Smooth muscle cell (in vitro differentiated cells): ENCODE results near the gene CSNK1D. TPM values are rescaled to one million over a fixed set of nuclear protein-coding genes. Genes with fewer than 3 reads are reported as not detected.
A peak's percentile ranks its signal among the peaks of the same experiment; 100 is the strongest.

Source experiments
- DNase-seq: peaks from one replicate; lab custom pipeline; 2025; ENCODE audit not compliant: unreplicated experiment; lab: John Stamatoyannopoulos, UW
- H2AFZ ChIP-seq: fragments of 200-600 bp; sonication (generic); 2 replicates; pipeline ENCODE4 v1.6.0; 2016; ENCODE audit warnings: antibody characterized with exemption, low read depth, mild to moderate bottlenecking
- H3F3A ChIP-seq: fragments of 200-600 bp; sonication (generic); 2 replicates; pipeline ENCODE4 v1.6.0; 2017; ENCODE audit warnings: antibody characterized with exemption, low read depth
- H3K27ac ChIP-seq: fragments of 200-600 bp; sonication (generic); 2 replicates; pipeline ENCODE4 v1.5.1; 2016; ENCODE audit warnings: low read depth, mild to moderate bottlenecking
- H3K27me3 ChIP-seq: fragments of 200-600 bp; sonication (generic); 2 replicates; pipeline ENCODE4 v1.6.1; 2016; ENCODE audit warnings: low read depth, mild to moderate bottlenecking
- H3K36me3 ChIP-seq: fragments of 200-600 bp; sonication (generic); 2 replicates; pipeline ENCODE4 v1.5.1; 2016; ENCODE audit warnings: low read depth
- H3K4me1 ChIP-seq: fragments of 200-600 bp; sonication (generic); 2 replicates; pipeline ENCODE4 v1.5.1; 2016; ENCODE audit warnings: low read depth
- H3K4me2 ChIP-seq: fragments of 200-600 bp; sonication (generic); 2 replicates; pipeline ENCODE4 v1.6.0; 2016; ENCODE audit warnings: mild to moderate bottlenecking
- H3K4me3 ChIP-seq: fragments of 200-600 bp; sonication (generic); 2 replicates; pipeline ENCODE4 v1.5.1; 2016; ENCODE audit warnings: mild to moderate bottlenecking
- H3K79me2 ChIP-seq: fragments of 200-600 bp; sonication (generic); 2 replicates; pipeline ENCODE4 v1.6.0; 2016; ENCODE audit warnings: low read depth, mild to moderate bottlenecking
- H3K9ac ChIP-seq: fragments of 200-600 bp; sonication (generic); 2 replicates; pipeline ENCODE4 v1.6.0; 2016; ENCODE audit warnings: low read depth
- H3K9me3 ChIP-seq: fragments of 200-600 bp; sonication (generic); replicated peaks from 2 replicates; pipeline ENCODE4 v1.5.1; 2016; ENCODE audit warnings: low read depth
- H4K20me1 ChIP-seq: fragments of 200-600 bp; sonication (generic); 2 replicates; pipeline ENCODE4 v1.6.0; 2016; ENCODE audit warnings: low read depth
- WGBS: methylation state at CpG from one replicate; pipeline ENCODE4 v1.1.7; 2016; ENCODE audit warnings: low lambda C conversion rate; 5-methylcytosine and 5-hydroxymethylcytosine counted together
- polyA plus RNA-seq: library from polyadenylated mRNA; unstranded; fragments of >200 nt; fragmentation: Nextera tagmentation; extraction: Ambion mirVana; gene quantifications from 2 replicates; pipeline ENCODE4 v1.2.1, GENCODE V29; 2016
- total RNA-seq: library from RNA; depleted of rRNA; stranded (reverse); fragments of >200 nt; gene quantifications from 2 replicates; pipeline ENCODE4 v1.2.3, GENCODE V29; 2014
- TF ChIP-seq, protein P1 (sequence below): fragments of 200-600 bp; sonication (generic); IDR thresholded peaks from 2 replicates; pipeline ENCODE4 v1.5.1; 2017; ENCODE audit warnings: borderline replicate concordance, mild to moderate bottlenecking, antibody characterized with exemption; ENCODE audit not compliant: insufficient read depth, poor library complexity, severe bottlenecking

Gene CSNK1D
- total and polyA plus RNA-seq, 2 experiments from 2014 or later, result 51.6 to 135 TPM

DNA sequence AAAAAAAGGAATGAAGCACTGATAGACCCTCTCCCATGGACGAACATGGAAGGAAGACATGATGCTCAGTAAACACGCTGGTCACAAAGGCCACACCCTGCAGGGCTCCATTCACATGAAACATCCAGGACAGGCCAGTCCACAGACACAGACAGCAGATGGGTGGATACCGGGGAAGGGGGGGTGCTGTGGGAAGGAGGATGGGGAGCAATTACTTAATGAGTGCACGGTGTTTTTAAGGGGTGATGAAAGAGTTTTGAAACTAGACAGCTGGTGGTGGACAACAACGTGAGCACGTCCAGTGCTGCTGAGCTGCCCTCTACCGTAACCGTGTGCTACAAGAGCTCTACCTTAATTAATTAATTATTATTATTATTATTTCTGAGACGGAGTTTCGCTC, 50.7 kb downstream of the CSNK1D start:
- no peak for DNase-seq

DNA sequence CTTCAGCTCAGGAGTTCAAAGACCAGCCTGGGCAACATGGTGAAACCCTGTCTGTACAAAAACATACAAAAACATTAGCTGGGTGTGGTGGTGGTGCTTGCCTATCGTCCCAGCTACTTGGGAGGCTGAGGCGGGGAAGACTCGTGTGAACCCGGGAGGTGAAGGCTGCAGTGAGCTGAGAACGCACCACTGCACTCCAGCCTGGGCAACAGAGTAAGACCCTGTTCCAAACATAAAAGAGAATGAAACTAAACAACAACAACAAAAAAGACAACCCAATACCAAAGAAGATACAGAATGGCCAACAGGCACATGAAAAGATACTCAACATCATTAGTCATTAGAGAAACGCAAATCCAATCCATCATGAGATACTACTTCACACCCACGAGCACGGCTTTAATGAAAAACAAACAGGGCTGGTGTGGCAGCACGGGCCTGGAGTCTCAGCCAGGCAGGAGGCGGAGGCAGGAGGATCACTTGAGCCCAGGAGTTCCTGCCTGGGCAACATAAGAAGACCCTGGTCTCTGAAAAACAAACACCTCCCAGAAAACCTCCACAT, 52.1 kb downstream of the CSNK1D start:
- H3K9me3 ChIP-seq, result no peaks in the 10 kb centered on the region
- H3K36me3 ChIP-seq, result no peaks in the 10 kb centered on the region
- H3K4me3 ChIP-seq, result no peak overlapping the region
- H3K4me1 ChIP-seq, result peaks cover 10% of the 10 kb centered on the region
- H3K9ac ChIP-seq, result no peak overlapping the region
- H3K27me3 ChIP-seq, result no peaks in the 10 kb centered on the region
- TF ChIP-seq, protein P1, sequence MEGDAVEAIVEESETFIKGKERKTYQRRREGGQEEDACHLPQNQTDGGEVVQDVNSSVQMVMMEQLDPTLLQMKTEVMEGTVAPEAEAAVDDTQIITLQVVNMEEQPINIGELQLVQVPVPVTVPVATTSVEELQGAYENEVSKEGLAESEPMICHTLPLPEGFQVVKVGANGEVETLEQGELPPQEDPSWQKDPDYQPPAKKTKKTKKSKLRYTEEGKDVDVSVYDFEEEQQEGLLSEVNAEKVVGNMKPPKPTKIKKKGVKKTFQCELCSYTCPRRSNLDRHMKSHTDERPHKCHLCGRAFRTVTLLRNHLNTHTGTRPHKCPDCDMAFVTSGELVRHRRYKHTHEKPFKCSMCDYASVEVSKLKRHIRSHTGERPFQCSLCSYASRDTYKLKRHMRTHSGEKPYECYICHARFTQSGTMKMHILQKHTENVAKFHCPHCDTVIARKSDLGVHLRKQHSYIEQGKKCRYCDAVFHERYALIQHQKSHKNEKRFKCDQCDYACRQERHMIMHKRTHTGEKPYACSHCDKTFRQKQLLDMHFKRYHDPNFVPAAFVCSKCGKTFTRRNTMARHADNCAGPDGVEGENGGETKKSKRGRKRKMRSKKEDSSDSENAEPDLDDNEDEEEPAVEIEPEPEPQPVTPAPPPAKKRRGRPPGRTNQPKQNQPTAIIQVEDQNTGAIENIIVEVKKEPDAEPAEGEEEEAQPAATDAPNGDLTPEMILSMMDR, result no peak
- peaks cover 5% of the 10 kb centered on the region for H3F3A ChIP-seq
- H3K27ac ChIP-seq, result peak overlapping the region; percentile 23
- peaks cover 11% of the 10 kb centered on the region for H3K79me2 ChIP-seq
- no peak overlapping the region for H3K4me2 ChIP-seq
- no peak overlapping the region for H2AFZ ChIP-seq
- H4K20me1 ChIP-seq, result no peaks in the 10 kb centered on the region
- DNase-seq, result no peak
- 67% methylated on average over 10 of the region's 10 CpGs for WGBS

More for the DNA sequence above, 50.7 kb downstream of the CSNK1D start:
- no peaks in the 10 kb centered on the region for H3F3A ChIP-seq
- H3K79me2 ChIP-seq, result peaks cover 11% of the 10 kb centered on the region
- no peak overlapping the region for H3K4me2 ChIP-seq
- H4K20me1 ChIP-seq, result no peaks in the 10 kb centered on the region
- H3K27me3 ChIP-seq, result no peaks in the 10 kb centered on the region
- H2AFZ ChIP-seq, result no peak overlapping the region
- H3K4me3 ChIP-seq, result no peak overlapping the region
- TF ChIP-seq, protein P1, result no peak
- no peaks in the 10 kb centered on the region for H3K36me3 ChIP-seq
- 90% methylated on average over 10 of the region's 10 CpGs for whole genome bisulfite sequencing
- H3K4me1 ChIP-seq, result no peaks in the 10 kb centered on the region
- H3K9me3 ChIP-seq, result no peaks in the 10 kb centered on the region
- H3K27ac ChIP-seq, result no peak overlapping the region
- no peak overlapping the region for H3K9ac ChIP-seq

DNA sequence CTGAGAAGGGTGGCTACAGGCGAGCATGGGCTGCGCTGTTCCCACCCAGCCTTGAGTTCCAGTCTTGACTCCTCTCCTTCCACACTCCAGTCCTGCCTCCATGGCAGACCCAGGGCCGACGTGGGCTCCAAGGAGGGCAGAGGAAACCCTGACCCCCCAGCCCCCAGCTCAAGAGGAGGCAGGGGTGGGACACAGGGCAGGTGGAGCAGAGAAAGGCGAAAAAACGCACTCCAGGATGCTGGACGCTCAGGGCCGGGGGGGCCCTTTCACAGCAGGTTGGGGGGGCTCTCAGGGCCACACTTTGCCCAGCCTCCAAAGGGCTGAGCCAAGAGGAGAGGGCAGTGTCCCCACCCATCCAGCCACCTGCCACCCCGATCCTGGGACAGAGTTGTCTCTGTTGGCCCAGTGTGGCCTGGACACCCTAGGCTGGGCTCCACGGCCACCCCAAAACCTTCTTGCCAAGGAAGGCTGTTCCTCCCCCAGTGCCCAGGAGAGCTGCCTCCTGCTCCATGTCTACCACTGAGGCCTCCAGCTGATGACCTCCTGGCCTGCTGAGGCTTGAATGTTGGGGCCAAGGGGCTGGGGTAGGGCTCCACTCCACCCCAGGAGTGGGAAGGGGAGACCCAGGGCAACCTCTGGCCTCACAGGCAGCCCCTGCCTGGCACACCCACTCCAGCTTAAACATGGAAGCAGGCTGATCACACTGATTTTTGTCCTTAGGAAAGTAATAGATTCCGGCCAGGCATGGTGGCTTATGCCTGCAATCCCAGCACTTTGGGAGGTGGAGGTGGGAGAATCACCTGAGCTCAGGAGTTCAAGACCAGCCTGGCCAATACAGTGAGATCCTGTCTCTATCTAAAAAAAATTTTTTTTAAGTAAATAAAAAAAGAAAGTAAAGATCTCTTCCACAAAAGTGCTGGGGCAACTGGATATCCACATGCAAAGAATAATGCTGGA, 53.5 kb downstream of the CSNK1D start:
- DNase-seq, result no peak
- no peaks in the 10 kb centered on the region for H3K9me3 ChIP-seq
- no peak overlapping the region for H2AFZ ChIP-seq
- H3K36me3 ChIP-seq, result no peaks in the 10 kb centered on the region
- H3K4me2 ChIP-seq, result no peak overlapping the region
- no peak overlapping the region for H3K9ac ChIP-seq
- H3F3A ChIP-seq, result peaks cover 8% of the 10 kb centered on the region
- H3K4me3 ChIP-seq, result no peak overlapping the region
- H3K27me3 ChIP-seq, result no peaks in the 10 kb centered on the region
- TF ChIP-seq, protein P1, result no peak
- peaks cover 13% of the 10 kb centered on the region for H3K4me1 ChIP-seq
- WGBS, result 93% methylated on average over 11 of the region's 11 CpGs
- no peak overlapping the region for H3K27ac ChIP-seq
- H3K79me2 ChIP-seq, result peaks cover 11% of the 10 kb centered on the region
- H4K20me1 ChIP-seq, result no peaks in the 10 kb centered on the region
